ENCODE data around the gene LEKR1.

DNA sequence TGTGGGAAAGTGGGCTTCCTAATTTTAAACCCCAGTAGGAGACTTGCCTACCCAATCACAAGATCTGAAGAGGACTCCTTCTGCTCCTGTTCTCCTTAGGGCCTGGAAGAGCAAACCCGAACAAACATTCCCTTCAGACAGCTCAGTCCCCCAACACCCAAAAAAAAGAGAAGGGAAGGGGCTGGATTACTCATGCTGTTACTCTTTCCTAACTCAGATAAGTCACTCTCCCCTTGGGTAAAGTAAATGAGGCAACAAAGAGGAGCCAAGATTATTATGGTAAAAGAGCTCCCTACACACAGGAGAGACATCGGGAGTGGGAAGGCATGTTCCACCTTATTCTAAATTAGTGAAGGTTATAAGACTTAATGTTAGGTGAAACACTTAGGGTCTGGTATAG is 18.1 kb upstream of the LEKR1 start:
- TF ChIP-seq, protein P1, sequence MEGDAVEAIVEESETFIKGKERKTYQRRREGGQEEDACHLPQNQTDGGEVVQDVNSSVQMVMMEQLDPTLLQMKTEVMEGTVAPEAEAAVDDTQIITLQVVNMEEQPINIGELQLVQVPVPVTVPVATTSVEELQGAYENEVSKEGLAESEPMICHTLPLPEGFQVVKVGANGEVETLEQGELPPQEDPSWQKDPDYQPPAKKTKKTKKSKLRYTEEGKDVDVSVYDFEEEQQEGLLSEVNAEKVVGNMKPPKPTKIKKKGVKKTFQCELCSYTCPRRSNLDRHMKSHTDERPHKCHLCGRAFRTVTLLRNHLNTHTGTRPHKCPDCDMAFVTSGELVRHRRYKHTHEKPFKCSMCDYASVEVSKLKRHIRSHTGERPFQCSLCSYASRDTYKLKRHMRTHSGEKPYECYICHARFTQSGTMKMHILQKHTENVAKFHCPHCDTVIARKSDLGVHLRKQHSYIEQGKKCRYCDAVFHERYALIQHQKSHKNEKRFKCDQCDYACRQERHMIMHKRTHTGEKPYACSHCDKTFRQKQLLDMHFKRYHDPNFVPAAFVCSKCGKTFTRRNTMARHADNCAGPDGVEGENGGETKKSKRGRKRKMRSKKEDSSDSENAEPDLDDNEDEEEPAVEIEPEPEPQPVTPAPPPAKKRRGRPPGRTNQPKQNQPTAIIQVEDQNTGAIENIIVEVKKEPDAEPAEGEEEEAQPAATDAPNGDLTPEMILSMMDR (IDR thresholded peaks at IDR 0.05; ENCODE audit: low read depth, low read length) = no peak
- no peak for TF ChIP-seq EZH2phosphoT487 (IDR thresholded peaks at IDR 0.05; ENCODE audit: low read depth)

All from OCI-LY3 (cell line).